Mesothelial cell of epicardium (in vitro differentiated cells): ENCODE data around the gene TRIM47. TPM values are rescaled to one million over a fixed set of nuclear protein-coding genes. Genes with fewer than 3 reads are reported as not detected.
"Not testable (repeated sequence)": the region's sequence is repeated elsewhere in the genome, so short reads cannot be mapped to it uniquely, and the experiment has no call there.

ENCODE experiments used
- DNase-seq, 2 experiments: peaks; one replicate each; pipeline ENCODE4 v3.0.0; 2021; ENCODE audit warnings: low spot score in 2 of 2; ENCODE audit not compliant: unreplicated experiment in 2 of 2
- H3K27ac Mint-ChIP-seq: 2 replicates; pipeline ENCODE4 v1.8.0; 2021; ENCODE audit warnings: mixed read lengths
- H3K27me3 Mint-ChIP-seq: 2 replicates; pipeline ENCODE4 v1.8.0; 2021; ENCODE audit warnings: low read depth, mixed read lengths
- H3K36me3 Mint-ChIP-seq: 2 replicates; pipeline ENCODE4 v1.8.0; 2021; ENCODE audit warnings: mixed read lengths
- H3K4me1 Mint-ChIP-seq: 2 replicates; pipeline ENCODE4 v1.8.0; 2021; ENCODE audit warnings: mixed read lengths
- H3K4me3 Mint-ChIP-seq: 2 replicates; pipeline ENCODE4 v1.8.0; 2021; ENCODE audit warnings: mild to moderate bottlenecking, moderate library complexity, mixed read lengths
- H3K9me3 Mint-ChIP-seq: 2 replicates; pipeline ENCODE4 v1.8.0; 2021; ENCODE audit warnings: mixed read lengths
- total RNA-seq: library from RNA; stranded (reverse); gene quantifications from 3 replicates; pipeline ENCODE4 v1.2.1, GENCODE V29; 2021
- TF ChIP-seq, protein P1 (sequence below): fragments of 200-600 bp; sonication (generic); IDR thresholded peaks from one replicate; pipeline ENCODE4 v1.5.0; 2021; ENCODE audit warnings: antibody characterized with exemption; ENCODE audit not compliant: unreplicated experiment

Gene TRIM47
- total RNA-seq, 1 donor from 2014 or later, result 2.9 TPM

GRCh38 chr17:75856062-75856756, 22.2 kb downstream of the TRIM47 start:
- H3K4me3 Mint-ChIP-seq, result no peak overlapping the region
- peak overlapping the region; percentile 84 for H3K27ac Mint-ChIP-seq
- peaks cover 2% of the 10 kb centered on the region for H3K36me3 Mint-ChIP-seq
- DNase-seq, result no peak
- no peaks in the 10 kb centered on the region for H3K27me3 Mint-ChIP-seq
- H3K4me1 Mint-ChIP-seq, result peaks cover 15% of the 10 kb centered on the region
- H3K9me3 Mint-ChIP-seq, result no peaks in the 10 kb centered on the region
- TF ChIP-seq, protein P1, sequence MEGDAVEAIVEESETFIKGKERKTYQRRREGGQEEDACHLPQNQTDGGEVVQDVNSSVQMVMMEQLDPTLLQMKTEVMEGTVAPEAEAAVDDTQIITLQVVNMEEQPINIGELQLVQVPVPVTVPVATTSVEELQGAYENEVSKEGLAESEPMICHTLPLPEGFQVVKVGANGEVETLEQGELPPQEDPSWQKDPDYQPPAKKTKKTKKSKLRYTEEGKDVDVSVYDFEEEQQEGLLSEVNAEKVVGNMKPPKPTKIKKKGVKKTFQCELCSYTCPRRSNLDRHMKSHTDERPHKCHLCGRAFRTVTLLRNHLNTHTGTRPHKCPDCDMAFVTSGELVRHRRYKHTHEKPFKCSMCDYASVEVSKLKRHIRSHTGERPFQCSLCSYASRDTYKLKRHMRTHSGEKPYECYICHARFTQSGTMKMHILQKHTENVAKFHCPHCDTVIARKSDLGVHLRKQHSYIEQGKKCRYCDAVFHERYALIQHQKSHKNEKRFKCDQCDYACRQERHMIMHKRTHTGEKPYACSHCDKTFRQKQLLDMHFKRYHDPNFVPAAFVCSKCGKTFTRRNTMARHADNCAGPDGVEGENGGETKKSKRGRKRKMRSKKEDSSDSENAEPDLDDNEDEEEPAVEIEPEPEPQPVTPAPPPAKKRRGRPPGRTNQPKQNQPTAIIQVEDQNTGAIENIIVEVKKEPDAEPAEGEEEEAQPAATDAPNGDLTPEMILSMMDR, result no peak

- Mint-ChIP-seq H3K36me3 (peaks cover 4% of the 10 kb centered on the region), H3K4me1 (peaks cover 15% of the 10 kb centered on the region), H3K9me3 (no peaks in the 10 kb centered on the region), H3K27me3 (no peaks in the 10 kb centered on the region), H3K27ac (peak within 1 kb of the TSS; percentile 84), H3K4me3 (no peak within 1 kb of the TSS)
- TF ChIP-seq, protein P1, result no peak
- peak; percentile 93 to 94 for DNase-seq
These were observed 22.9 kb downstream of the TRIM47 start, which contains the start of gene WBP2 for GRCh38 chr17:75855310-75856061. WBP2 (minus strand) TSS chr17:75855335; CDS start chr17:75855297, 38 bp downstream.

- Mint-ChIP-seq H3K27ac (no peak overlapping the region), H3K9me3 (no peaks in the 10 kb centered on the region), H3K36me3 (peaks cover 5% of the 10 kb centered on the region), H3K4me3 (no peak overlapping the region), H3K27me3 (no peaks in the 10 kb centered on the region), H3K4me1 (peaks cover 15% of the 10 kb centered on the region)
- TF ChIP-seq, protein P1, result no peak
- DNase-seq, result no peak
These were observed 23.5 kb downstream of the TRIM47 start for GRCh38 chr17:75854881-75855309.

DNA sequence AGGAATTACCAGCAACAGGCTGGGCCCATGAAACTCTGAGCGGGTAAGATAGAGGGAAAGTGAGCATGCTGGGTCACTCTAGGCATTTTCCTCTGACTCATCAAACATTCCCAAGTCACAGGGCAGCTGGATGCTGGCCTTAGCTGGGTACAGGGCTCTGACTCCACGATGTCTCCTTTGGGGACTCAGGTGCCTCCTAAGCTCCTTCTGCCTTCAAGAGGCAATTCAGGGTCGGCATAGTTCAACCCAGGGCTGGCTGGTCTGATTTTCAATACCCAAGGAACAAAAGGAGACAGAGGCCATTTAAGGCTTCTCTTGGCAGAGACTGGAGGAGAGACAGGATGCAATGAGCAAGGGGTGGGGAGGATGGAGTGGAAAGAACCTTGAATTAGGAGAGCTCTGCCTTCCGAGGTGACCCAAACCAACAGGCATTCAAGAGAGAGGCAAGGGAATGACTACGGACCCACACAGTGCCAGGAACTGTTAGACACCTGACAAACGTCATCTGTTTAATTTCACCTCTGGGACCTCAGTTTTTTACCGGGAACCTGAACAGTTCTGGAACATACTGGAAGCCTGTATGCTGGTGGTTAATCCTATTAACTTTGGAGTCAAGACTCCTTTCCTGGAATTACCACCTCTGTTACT, 24.2 kb downstream of the TRIM47 start:
- no peak for DNase-seq
- Mint-ChIP-seq H3K9me3 (no peaks in the 10 kb centered on the region), H3K4me1 (peaks cover 15% of the 10 kb centered on the region), H3K4me3 (no peak overlapping the region), H3K27ac (no peak overlapping the region), H3K36me3 (peaks cover 10% of the 10 kb centered on the region), H3K27me3 (no peaks in the 10 kb centered on the region)
- TF ChIP-seq, protein P1, result no peak

GRCh38 chr17:75853433-75853832, 24.9 kb downstream of the TRIM47 start:
- H3K9me3 Mint-ChIP-seq, result no peaks in the 10 kb centered on the region
- TF ChIP-seq, protein P1, result no peak
- H3K27me3 Mint-ChIP-seq, result no peaks in the 10 kb centered on the region
- H3K4me1 Mint-ChIP-seq, result peaks cover 15% of the 10 kb centered on the region
- H3K27ac Mint-ChIP-seq, result no peak overlapping the region
- H3K4me3 Mint-ChIP-seq, result no peak overlapping the region
- H3K36me3 Mint-ChIP-seq, result peaks cover 11% of the 10 kb centered on the region
- DNase-seq, result no peak

GRCh38 chr17:75851693-75851991, 26.7 kb downstream of the TRIM47 start:
- H3K27ac Mint-ChIP-seq, H3K4me3 Mint-ChIP-seq, H3K27me3 Mint-ChIP-seq, DNase-seq, H3K9me3 Mint-ChIP-seq: not testable (repeated sequence)
- peaks cover 14% of the 10 kb centered on the region for H3K4me1 Mint-ChIP-seq
- H3K36me3 Mint-ChIP-seq, result peaks cover 14% of the 10 kb centered on the region
